Stimulated activated CD8-positive, alpha-beta memory T cell treated with anti-CD3 and anti-CD28 coated beads, Interleukin-12 subunit alpha, Interleukin-12 subunit beta, amount 100 ng/mL, for 1 hour (primary cell): ENCODE data around the gene ITGB6.

Source experiments
- DNase-seq: peaks from one replicate; pipeline ENCODE4 v3.0.0-alpha.2; 2020; ENCODE audit warnings: low read depth

ITGB6 gene

GRCh38 chr2:160199683-160200389, at the start of gene ITGB6:
Gene ITGB6, minus strand, starts transcription at chr2:160200272. Its CDS starts 209 bp downstream, at chr2:160200063.
- no peak for DNase-seq

- no peak for DNase-seq
These were observed 47.4 kb upstream of the ITGB6 start for GRCh38 chr2:160247296-160248035.

DNA sequence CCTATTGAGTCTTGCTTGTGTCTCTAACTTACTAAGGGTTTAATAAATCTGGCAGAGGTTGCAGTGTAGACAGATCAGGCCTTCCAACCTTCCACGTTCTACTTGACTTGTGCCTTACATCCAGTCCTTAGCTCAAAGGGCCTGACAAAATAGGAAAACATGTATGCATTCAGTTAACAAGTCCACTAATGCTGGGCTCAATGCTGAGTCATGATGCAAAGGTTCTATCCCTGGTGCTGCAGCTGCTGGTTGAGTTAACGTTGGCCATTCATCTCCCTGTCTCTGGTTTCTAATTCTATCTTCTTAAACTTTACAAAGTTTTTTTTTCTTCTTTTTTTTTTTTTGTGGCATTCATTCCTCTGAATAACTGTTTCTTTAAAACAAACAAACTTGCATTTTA, 46.3 kb upstream of the ITGB6 start:
- DNase-seq: no peak

DNA sequence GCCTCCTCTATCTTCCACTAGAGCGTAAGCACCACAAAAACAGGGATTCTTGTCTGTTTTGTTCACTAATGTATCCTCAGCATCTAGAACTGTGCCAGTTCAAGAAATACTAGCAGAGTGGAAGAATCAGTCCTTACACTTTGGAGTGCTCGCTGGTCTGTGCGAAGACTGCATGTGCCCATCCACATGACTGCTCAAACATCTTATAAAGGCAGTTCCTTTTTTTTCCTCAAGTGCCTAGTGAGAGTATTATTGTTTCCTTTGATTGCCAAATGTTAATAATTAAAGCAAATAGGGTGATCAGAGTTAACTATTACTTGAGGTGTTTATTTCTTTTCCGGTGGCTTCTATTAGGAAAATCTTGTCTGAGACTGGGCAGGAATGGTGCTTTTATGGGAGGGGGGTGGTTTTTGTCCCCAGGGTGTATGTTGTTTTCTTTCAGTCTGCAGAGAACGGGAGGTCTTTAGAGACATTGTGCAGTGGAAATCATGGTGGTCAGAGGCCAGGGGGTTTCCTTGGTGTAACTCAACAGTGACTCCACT, 45.6 kb upstream of the ITGB6 start:
- no peak for DNase-seq

- no peak for DNase-seq
These were observed 43.0 kb upstream of the ITGB6 start for GRCh38 chr2:160242893-160243564.

- no peak for DNase-seq
These were observed 41.4 kb upstream of the ITGB6 start for GRCh38 chr2:160241251-160242137.

DNA sequence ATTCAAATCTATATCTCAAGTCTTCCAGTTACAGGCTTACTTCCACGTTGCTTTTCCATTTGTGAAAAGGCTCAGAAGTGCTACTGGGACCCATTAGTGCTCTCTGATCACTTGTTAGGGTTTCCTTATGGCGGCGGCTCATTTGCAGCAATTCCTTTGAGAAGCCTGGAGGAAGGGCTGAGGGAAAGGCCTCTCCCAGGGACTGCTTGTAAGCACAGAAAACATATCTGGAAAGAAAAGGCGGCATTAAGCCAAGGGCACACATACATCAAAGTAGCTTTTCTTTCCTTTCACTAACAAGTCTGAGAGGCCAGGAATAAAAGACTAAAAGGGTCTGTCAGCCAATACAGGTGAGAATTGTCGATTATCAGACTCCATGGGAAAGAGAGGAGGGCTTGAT, 39.4 kb upstream of the ITGB6 start:
- DNase-seq: no peak

DNA sequence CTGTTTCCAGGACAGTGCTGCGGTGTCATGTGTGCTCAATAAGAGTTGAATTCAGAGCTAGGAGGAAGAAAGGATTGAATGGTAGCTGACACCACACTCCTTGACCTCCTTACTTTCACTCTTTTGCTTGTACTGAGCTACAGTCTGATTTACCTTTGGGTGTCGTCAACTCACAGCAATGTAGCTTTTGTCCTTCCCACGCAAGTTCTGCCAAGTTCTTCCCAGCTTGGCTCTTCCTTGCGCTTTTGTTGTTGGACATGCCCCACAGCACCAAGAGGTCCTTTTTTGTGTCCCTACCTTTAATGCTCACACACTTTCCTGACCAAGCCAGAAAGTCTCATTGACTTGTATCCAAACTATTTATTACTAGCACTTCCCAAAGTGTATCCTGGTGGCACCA, 38.3 kb upstream of the ITGB6 start:
- DNase-seq: no peak

DNA sequence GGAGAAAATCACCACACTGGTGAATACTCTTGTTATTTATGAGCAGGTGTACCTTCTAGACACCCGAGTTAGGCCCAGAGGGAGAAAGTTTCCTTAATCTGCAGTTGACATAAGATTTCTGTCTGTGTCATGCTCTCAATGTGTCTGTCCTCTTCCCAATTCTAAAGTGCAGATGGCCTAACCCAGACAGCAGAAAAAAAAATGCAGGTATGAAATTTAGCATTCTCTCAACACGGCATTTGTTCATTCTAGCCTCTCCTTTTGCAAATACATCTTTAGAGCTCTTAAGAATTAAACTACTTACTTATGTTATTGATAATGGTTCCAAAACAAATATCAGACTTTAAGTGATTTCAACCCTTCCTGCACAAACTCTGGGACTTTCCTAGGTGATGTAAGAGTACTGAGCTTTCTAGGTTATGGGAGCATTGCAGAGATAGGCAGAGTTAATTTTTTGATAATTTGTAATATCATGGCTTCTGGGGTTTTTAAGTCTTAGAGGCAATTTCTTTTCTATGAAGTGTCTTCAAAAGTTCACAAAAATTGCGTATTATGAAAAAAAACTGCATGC, 32.9 kb upstream of the ITGB6 start:
- no peak for DNase-seq

DNA sequence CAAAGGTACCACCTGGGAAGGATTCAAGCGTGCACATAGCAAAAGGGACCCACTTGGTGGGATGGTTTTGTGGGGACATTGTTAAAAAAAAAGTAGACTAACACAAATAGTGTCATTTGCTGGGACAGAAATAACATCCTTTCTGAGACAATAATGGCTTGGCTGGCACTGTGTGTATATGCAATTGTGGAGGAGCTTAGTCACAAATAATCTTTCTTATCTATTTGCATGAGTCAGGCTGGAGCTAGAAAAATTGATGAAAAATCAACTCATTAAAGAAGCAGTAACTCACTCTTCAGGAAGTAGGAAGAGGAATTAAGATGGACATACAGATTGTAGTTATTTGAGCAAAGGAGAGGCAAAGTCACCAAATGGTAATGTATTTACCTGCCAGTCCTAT, 29.5 kb upstream of the ITGB6 start:
- no peak for DNase-seq

DNA sequence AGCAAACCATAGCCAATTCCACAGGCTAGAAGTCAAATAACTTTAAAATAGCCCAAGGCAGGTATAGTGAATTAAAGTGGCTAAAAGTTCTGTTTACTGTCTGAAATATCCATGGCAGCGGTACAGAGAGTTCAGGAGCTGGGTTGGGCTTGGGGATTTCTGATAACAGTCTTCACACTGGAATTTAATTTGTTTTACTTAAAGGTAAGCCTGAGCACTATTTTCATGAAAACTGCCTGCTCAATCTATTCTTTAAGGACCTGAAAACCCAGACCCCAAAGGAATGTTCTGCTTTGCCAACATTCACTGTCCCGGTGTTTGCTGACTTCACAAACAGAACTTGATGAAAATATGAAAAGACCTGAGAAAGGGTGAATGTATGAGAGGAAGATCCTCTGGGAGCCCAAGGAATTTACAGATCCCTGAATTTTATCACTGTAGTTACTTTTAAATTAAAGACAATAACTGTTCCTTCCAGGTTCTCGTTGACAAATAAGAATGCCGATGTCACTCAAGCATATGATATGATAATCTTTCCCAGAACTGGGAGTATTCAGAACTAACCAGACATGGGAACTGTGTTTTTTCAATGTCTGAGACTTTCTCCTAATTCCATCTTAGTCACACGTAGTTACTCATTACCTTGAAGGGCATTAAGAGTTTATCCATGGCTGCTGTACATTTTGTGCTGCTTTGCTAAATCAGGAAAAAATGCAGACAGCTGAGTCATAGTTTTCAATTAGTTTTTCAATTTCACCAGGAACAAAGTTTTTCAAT, 28.3 kb upstream of the ITGB6 start:
- no peak for DNase-seq

DNA sequence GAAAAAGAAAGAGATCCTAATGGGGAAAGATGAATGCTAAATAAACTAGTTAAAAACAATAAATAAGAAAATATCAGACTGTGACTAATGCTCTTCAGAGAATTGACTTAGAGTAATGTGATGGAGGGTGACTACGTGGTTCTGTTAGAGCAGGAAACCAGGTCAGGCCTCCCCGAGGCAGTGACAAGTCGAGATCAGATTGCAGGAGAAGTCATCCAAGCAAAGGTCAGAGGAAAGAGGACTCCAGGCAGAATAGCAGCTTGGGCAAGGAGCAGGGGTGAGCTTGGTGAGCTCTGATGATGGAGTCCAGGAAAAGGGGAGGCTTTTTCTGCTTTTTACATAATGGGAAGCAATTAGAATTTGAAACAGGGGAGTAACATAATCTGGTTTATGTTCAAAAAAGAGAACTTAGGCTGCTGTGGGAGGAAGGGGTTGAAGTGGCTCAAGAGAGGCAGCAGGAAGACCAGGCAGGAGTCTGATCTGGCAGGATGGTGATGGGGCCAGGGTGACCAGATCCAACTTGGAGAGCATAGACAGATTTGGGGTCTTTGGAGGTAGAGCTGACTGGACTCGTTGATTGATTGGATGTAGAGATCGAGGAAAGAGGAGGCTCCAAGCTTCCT, 27.3 kb upstream of the ITGB6 start:
- no peak for DNase-seq

- no peak for DNase-seq
These were observed 26.3 kb upstream of the ITGB6 start for GRCh38 chr2:160226367-160226766.

GRCh38 chr2:160225722-160226121, 25.6 kb upstream of the ITGB6 start:
- no peak for DNase-seq

GRCh38 chr2:160224507-160224906, 24.4 kb upstream of the ITGB6 start:
- DNase-seq: no peak

- DNase-seq: no peak
These were observed 24.0 kb upstream of the ITGB6 start for GRCh38 chr2:160224060-160224459.

- DNase-seq: no peak
These were observed 23.5 kb upstream of the ITGB6 start for GRCh38 chr2:160223560-160223959.

GRCh38 chr2:160222546-160223283, 22.6 kb upstream of the ITGB6 start:
- no peak for DNase-seq
